HG02870 (cell line): ENCODE data around the gene NAGS.
"Not testable (repeated sequence)": the region's sequence is repeated elsewhere in the genome, so short reads cannot be mapped to it uniquely, and the experiment has no call there.

Experiments used
- ATAC-seq: cut with Tn5 transposase; IDR thresholded peaks from one replicate; pipeline ENCODE4 v1.9.1; 2021; ENCODE audit warnings: mild to moderate bottlenecking, moderate library complexity; ENCODE audit not compliant: unreplicated experiment

Gene NAGS

GRCh38 chr17:43983515-43984411 is 20.7 kb upstream of the NAGS start:
- no peak for ATAC-seq

GRCh38 chr17:43984521-43984920 is 19.9 kb upstream of the NAGS start:
- no peak for ATAC-seq

GRCh38 chr17:43986225-43986981 is 18.0 kb upstream of the NAGS start:
- no peak for ATAC-seq

DNA sequence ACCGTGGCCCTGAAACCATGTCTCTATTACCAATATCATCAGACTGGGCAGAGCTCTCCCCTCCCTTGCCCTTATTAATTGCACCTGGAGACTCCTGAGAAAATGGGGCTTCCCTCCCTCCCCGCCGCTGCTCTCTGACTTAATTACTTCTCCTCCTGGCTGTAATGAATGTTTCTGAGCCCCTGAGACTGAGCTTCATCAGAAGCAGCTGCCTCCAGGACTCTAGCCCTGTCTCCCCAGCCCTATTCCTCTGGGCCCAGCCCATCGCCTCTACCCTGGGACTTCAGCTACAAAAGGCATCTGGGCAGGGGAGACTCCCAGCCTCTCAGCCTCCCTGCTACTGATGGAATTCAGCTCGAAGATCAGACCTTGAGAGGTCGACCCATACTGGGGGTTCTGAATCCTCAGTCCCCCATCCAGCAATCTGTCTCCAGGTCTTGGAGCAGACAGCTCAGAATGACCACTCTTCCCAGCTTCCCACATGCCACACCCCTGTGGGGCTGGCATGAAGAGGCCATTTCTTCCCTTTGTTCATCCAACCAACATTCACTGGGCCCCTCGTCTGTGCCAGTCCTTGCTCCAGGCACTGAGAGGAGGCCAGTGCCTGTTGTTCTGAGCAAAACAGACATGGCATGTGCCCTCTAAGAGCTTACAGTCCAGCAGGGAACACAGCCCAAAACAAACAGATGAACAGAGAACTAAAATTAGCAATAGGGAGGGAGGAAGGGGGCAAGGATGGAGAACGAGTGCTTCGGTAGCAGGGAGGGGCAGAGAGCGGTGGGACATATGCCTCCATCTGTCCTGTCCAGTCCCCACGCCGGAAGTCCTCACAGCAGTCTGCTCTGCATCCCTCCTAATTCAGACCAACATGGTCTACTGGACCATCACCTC is 17.0 kb upstream of the NAGS start:
- ATAC-seq = no peak

DNA sequence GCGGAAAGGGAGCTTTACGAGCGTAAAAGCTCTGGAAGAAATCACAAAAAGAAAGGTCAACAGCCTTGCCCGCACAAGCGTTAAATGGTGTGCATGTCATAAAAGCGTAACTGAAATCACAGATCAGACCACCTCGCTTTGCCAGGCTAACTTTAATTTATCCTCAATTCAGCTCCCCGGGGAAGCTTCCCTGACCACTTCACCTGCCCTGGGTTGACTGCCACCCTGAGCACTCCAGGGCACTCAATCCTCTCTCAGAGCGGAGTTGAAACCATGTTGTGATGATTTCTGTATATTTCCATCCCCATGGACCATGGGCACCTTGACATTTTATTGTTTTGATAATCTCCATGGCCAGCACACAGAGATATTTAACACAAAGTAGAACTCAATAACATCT is 16.1 kb upstream of the NAGS start:
- no peak for ATAC-seq

DNA sequence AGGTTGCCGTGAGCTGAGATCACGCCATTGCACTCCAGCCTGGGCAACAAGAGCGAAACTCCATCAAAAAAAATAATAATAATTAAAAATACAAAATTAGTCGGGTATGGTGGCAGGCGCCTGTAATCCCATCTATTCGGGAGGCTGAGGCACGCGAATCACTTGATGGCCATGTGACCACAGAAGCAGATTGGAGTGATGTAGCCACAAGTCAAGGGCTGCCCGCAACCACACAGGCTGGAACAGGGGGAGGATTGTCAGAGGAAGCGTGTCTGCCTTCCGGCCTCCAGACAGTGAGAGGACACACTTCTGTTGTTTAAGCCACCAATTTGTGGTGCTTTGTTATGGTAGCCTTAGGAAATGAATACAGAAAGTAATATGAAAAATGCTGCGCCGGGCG is 11.8 kb upstream of the NAGS start:
- no peak for ATAC-seq

DNA sequence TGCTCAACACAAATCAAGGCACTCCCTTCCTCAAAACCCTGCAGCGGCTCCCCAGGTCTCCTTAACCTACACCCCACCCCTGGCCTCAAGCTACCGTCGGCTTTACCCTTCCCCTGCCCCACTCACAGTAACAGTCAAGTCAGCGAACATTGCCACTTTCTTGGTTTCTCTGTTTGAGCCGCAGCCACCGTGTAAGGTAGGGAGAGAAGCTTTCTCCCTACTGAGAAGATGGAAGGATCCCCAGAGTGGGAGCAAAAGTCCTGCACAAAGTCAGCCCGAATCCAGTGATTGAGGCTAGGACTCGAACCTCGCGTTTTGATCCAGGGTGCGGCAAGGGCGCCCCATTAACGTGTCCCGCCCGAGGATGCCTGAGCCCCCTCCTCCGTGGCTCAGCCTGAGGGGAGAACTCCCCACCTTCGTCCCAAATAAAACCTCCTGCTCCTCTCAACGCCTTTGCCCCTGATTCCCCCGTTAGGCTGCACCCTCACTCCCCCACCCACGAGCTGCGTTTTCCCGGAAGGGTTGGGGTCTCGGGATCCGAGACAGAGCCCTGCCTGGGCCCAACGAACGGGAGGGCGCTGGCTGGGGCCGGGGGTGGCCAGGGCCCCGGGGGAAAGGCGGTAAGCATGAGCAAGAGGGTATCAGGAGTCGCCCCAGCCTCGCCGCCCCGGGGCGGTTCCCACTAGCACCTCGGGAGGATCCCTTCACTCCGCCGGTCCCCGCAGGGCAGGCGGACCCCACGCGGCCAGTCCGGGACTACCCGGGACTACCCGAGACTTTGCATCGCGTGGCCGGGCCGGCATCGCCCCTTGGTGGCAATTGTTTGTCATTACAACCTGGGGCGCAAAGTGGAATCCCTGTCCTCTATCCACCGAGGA is 9.9 kb upstream of the NAGS start:
- no peak for ATAC-seq

DNA sequence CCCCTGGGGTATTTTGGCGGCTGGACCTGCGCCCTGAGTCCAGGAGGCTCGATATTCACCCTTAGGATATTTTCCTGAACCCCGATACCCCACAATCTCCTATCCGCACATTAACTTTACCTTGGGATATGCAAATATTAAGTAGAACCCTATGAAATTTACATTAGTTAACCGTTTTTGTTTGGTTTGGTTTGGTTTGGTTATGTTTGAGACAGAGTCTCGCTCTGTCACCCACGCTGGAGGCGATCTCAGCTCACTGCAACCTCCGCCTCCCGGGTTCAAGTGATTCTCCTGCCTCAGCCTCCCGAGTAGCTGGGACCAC is 9.3 kb upstream of the NAGS start:
- no peak for ATAC-seq

GRCh38 chr17:43997180-43997579 is 7.2 kb upstream of the NAGS start:
- ATAC-seq = not testable (repeated sequence)

DNA sequence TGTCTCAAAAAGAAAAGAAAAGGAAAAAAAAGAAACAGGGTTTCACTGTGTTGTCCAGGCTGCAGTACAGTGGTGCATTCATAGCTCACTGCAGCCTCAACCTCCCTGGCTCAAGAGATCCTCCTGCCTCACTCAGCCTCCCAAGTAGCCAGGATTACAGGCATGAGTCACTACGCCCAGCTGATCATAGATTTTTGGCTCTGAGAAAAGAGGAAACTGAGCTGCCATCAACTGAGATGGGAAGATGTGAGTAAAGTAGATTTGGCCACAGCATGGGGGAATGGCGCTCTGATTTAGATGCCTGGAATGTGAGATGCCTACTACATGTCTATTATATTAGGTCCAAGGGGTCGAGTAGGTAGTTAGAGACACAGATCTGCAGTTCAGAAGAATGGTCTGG is 5.9 kb upstream of the NAGS start:
- no peak for ATAC-seq

- no peak for ATAC-seq
Observed at GRCh38 chr17:43999024-43999423, 5.4 kb upstream of the NAGS start.

GRCh38 chr17:44000141-44000860 is 4.1 kb upstream of the NAGS start:
- no peak for ATAC-seq

DNA sequence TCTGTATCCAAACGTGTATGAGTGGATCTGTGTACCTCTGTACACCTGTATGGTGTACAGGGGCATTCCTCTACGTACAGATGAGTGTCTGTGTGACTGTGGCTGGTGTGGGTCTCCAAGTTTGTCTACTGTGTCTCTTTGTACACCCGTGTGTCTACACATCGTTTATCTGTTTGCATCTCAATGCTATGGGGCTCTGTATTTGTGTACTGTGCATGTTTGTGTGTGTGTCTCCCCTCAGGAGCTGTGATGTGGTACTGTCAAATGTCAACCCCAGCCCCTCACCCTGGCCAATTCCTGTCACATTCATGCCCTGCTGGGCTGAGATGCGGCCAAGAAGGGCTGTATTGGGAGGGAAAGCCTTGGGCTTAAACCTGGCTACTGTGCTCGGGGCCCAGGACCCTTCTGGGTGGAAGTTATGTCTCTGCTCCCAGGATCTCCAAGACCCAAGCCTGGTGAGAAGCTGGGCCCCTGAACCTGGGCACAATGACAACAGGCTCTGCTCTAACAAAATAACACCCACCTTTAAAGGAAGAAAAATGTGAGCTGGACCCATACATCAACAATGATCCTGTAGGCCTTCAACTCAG is 3.5 kb upstream of the NAGS start:
- ATAC-seq = no peak

DNA sequence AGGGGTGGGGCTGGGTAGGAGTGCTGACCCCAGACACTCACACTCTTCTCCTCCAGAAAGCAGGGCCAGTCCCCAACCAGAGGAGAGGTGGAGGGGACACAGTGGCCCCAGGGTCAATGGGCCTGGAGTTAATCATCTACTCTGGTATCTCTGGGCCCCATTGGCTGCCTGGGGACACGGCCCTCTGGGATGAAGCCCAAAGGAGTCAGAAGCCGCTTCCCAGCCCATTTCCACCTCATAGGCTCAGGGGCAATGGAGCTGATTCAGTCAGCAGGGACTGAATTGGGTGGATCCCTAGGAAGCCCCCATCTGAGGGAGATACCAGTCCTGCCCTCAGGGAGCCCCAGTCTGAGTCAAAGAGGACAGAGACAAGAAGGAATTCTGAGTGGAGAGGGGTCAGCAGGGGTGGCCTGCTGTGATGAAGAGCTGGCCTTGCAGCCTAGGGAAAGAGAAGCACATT is 2.9 kb upstream of the NAGS start:
- no peak for ATAC-seq

DNA sequence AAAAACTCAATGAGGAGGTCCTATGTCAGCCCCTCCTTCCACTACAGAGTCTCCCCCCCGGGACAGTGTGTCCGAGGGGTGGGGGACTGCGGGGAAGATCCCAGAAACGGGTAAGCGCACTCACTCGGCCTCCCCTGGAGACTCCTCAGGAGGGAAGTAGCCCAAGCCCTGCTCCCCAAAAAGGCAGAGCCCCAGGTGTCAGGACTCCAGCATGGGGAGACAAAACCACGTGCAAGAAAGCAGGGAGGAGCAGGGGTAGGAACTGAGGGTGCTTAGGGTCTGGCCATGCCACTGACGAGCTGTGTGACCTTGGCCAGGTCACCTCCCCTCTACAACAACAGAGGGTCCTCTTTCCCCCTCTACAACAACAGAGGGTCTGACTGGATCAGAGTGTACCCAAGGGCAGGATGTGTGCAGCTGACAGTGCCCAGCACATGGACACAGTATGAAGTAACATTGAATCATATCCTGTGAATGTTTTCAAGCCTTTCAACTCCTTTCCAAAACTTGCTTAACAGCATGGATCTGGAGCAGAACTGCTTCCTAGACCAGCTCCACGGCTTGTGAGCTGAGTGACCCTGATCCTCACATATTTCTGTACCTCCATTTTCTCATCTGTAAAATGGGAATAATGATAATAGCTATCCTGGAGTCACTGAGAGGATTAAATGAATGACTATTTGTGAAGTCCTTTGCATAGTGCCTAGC is 2.1 kb upstream of the NAGS start:
- ATAC-seq = no peak

DNA sequence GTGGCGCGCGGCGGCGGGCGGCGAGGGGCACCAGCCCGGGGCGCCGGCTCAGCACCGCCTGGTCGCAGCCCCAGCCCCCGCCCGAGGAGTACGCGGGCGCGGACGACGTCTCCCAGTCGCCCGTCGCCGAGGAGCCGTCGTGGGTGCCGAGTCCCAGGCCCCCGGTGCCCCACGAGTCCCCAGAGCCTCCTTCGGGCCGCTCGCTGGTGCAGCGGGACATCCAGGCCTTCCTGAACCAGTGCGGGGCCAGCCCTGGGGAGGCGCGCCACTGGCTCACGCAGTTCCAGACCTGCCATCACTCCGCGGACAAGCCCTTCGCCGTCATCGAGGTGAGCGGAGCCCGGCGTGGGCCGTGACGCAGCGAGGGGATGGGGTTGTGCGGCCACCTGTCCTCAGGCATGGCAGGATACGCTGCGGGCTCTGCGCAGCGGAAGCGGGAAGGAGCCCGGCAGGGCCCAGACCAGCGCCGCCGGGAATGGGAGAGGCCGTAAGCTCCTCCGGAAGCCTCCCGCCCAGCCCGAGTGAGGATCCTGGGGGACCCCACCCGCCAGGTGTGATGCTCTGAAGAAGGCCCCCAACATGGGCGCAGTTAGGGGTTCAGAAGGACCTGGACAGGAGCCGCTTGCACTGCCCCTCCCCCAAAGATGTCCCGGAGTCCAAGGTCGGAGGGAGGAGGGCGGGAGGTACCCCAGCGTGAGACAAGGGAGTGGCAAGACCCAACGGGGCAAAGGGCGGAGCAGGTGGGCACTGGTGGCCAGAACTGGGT is 522 bp downstream of the NAGS start:
- no peak for ATAC-seq

- ATAC-seq = no peak
Observed at GRCh38 chr17:44005527-44006271, 1.3 kb downstream of the NAGS start.
